Measurements from ENCODE around the gene PCSK6.

GRCh38 chr15:101429646-101430045 lies 59.9 kb downstream of the PCSK6 start:
- TF ChIP-seq CTCF (IDR thresholded peaks at IDR 0.05) (no peak), POLR2A (IDR thresholded peaks at IDR 0.05) (no peak)

Measured in Peyer's patch (tissue), 4 donors.